Activated CD8-positive, alpha-beta T cell treated with anti-CD3 and anti-CD28 coated beads, Interleukin-2, amount 10 ng/mL, durations not matched to agents 7 days and 5 days (primary cell): Measurements from ENCODE around the gene CKAP4. TPM values are rescaled to one million over a fixed set of nuclear protein-coding genes. Genes with fewer than 3 reads are reported as not detected.
A peak's percentile ranks its signal among the peaks of the same experiment; 100 is the strongest.

Experiments
- ATAC-seq: fragments of 150-1000 bp; cut with Tn5 transposase; one replicate; pipeline ENCODE4 v1.10.0; 2021; ENCODE audit warnings: moderate library complexity
- CTCF ChIA-PET: fragments of 350-600 bp; sonication (Branson Sonifier 250); formaldehyde crosslinking; loops from one replicate; lab custom pipeline; 2021; ENCODE audit warnings: antibody characterized with exemption; lab: Charles Lee
- POLR2A ChIA-PET: fragments of 350-600 bp; sonication (Branson Sonifier 250); formaldehyde crosslinking; loops from one replicate; lab custom pipeline; 2021; ENCODE audit warnings: antibody characterized with exemption; lab: Charles Lee
- DNase-seq: peaks from one replicate; pipeline ENCODE4 v3.0.0-alpha.2; 2020
- H3K27ac Mint-ChIP-seq: one replicate; pipeline ENCODE4 v1.8.0; 2021; ENCODE audit warnings: mild to moderate bottlenecking, mixed read lengths
- H3K27me3 Mint-ChIP-seq: one replicate; pipeline ENCODE4 v1.8.0; 2021; ENCODE audit warnings: low read depth, mixed read lengths
- H3K36me3 Mint-ChIP-seq: one replicate; pipeline ENCODE4 v1.8.0; 2021; ENCODE audit warnings: low read depth, mixed read lengths
- H3K4me1 Mint-ChIP-seq: one replicate; pipeline ENCODE4 v1.8.0; 2021; ENCODE audit warnings: low read depth, mixed read lengths
- H3K4me3 Mint-ChIP-seq: one replicate; pipeline ENCODE4 v1.8.0; 2021; ENCODE audit warnings: mild to moderate bottlenecking, mixed read lengths
- H3K9me3 Mint-ChIP-seq: one replicate; pipeline ENCODE4 v1.8.0; 2022; ENCODE audit warnings: mixed read lengths; ENCODE audit not compliant: insufficient read depth
- total RNA-seq, 2 experiments: library from RNA; stranded (reverse); gene quantifications; one replicate each; pipeline ENCODE4 v1.2.3, GENCODE V29; 2021

The CKAP4 gene
- total RNA-seq, 2 experiments from 2014 or later, result 0.47 to 0.52 TPM

DNA sequence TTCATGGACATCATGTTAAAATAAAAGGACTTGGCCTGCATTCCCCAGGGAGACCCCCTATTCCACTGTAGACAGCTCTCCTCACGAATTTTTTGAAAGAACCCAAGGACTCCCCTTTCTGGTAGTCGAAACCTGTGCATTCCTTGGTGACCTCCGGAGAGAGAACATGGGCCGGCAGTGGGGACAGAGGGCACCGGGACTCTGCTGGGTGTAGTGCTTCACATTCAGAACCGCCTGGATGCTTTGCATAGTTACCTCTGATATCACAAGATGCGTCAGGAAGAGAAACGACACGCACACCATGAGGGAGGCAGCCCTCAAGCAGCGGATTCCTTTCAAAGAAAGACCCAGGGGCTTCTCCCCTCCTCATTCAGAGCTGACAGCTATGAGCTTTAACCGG lies 9.7 kb downstream of the CKAP4 start:
- H3K27me3 Mint-ChIP-seq, result peaks cover 3% of the 10 kb centered on the region
- ATAC-seq (no peak), DNase-seq (no peak)
- no peaks in the 10 kb centered on the region for H3K36me3 Mint-ChIP-seq
- H3K9me3 Mint-ChIP-seq, result no peaks in the 10 kb centered on the region
- H3K4me3 Mint-ChIP-seq, result no peak overlapping the region
- H3K27ac Mint-ChIP-seq, result no peak overlapping the region
- no peaks in the 10 kb centered on the region for H3K4me1 Mint-ChIP-seq
- POLR2A ChIA-PET, result no interaction called here
- CTCF ChIA-PET, result interaction anchor here (1.0 to 1.9 kb wide), 2 partner anchors 11 to 14 kb away, joined by 3 to 9 read pairs; no protein-coding TSS in a partner anchor

DNA sequence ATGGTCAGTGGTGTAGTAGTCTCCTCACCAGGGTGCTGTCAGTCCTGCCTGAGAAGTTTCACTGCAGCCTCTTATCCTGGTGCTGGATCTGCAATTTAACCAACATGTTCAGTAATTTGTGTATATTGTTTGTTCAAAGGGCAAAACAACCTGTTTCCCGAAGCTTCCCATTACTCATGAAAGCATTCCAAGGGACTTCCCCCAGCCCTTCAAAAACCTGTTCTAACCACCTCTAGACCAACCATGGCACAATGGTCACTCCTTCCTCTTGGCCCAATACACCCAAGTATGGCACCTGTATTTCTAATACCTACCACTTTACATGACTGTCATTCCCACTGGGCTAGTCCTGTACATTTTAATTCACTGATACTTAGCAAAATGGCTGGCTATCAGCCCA lies 12.1 kb downstream of the CKAP4 start:
- H3K36me3 Mint-ChIP-seq, result no peaks in the 10 kb centered on the region
- peaks cover 7% of the 10 kb centered on the region for H3K27me3 Mint-ChIP-seq
- H3K9me3 Mint-ChIP-seq, result no peaks in the 10 kb centered on the region
- DNase-seq (no peak), ATAC-seq (no peak)
- H3K4me3 Mint-ChIP-seq, result no peak overlapping the region
- POLR2A ChIA-PET, result no interaction called here
- CTCF ChIA-PET, result interaction anchor here (1.2 kb wide), 1 partner anchor 9 kb away, joined by 3 read pairs; no protein-coding TSS in a partner anchor
- H3K4me1 Mint-ChIP-seq, result no peaks in the 10 kb centered on the region
- no peak overlapping the region for H3K27ac Mint-ChIP-seq

DNA sequence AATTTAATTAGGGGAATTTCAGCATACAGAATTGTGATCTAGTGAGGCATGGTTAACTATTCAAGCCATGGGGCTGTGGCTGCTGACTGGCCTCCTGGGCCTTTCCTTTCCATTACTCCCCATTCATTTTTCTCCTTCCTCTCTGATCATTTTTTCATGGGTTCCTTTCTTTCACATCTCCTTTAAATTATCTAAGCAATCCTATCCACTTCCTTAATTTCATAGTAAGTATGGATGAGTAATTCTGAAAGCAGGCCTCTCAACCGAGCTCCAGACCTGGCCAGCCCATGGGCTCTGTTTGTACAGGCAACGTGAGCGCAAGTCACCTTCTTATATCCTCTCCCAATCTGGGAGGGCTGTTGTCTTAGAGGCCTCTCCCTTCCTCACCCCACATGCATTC lies 13.4 kb downstream of the CKAP4 start:
- Mint-ChIP-seq H3K36me3 (no peaks in the 10 kb centered on the region), H3K27me3 (peaks cover 7% of the 10 kb centered on the region), H3K9me3 (no peaks in the 10 kb centered on the region), H3K4me1 (no peaks in the 10 kb centered on the region), H3K4me3 (no peak overlapping the region), H3K27ac (no peak overlapping the region)
- no peak for DNase-seq
- ChIA-PET CTCF (interaction anchor here (1.2 to 1.3 kb wide), 2 partner anchors 7 to 11 kb away, joined by 3 to 5 read pairs; no protein-coding TSS in a partner anchor), POLR2A (no interaction called here)
- ATAC-seq, result no peak

DNA sequence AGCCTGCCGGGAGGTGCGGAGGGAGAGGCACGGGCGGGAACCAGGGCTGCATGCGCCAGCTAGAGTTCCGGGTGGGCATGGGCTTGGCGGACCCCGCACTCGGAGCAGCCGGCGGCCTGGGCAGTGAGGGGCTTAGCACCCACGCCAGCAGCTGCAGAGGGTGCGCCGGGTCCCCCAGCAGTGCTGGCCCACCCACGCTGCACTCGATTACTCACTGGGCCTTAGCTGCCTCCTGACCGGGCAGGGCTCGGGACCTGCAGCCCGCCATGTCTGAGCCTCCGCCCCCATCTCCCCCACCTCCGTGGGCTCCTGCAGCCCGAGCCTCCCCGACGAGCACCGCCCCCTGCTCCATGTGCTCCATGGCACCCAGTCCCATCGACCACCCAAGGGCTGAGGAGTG lies 14.8 kb downstream of the CKAP4 start:
- ATAC-seq, result no peak

DNA sequence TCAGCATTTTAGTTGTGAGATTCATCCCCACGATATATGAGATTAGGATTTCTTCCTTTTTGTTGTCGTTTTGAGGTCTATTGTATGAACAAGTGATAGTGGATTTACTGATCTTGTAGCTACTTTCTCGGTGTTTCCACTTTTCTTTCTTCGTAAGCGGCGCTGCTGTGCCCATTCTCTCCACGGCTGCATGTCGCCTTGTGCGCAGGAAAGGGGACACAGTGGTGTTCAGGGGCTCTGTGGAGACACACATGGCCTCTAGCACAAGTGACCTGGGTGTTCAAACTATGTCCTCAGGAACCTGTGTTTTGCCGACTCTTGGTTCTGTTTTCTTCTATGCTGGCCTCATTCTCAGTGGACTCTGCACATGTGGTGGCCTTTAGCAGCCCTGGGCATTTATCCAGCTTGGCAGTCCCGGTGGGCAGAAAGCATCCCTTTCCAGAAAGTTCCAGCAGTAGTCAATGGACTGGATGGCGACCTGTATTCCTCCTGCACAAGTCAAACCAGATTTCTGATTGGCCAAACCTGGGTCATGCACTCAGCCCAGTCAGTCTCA lies 18.7 kb downstream of the CKAP4 start:
- no peak overlapping the region for H3K27ac Mint-ChIP-seq
- no peaks in the 10 kb centered on the region for H3K36me3 Mint-ChIP-seq
- H3K27me3 Mint-ChIP-seq, result peaks cover 4% of the 10 kb centered on the region
- POLR2A ChIA-PET, result no interaction called here
- H3K4me3 Mint-ChIP-seq, result no peak overlapping the region
- ATAC-seq, result no peak
- CTCF ChIA-PET, result interaction anchor here (3.1 to 6.6 kb wide), 2 partner anchors 53 to 129 kb away, joined by 25 to 167 read pairs; partner anchors contain the start of gene POLR3B
- peaks cover 12% of the 10 kb centered on the region for H3K4me1 Mint-ChIP-seq
- H3K9me3 Mint-ChIP-seq, result no peaks in the 10 kb centered on the region
- DNase-seq, result no peak

More for the DNA sequence above, 14.8 kb downstream of the CKAP4 start:
- Mint-ChIP-seq H3K27ac (no peak overlapping the region), H3K27me3 (peaks cover 7% of the 10 kb centered on the region), H3K9me3 (no peaks in the 10 kb centered on the region), H3K36me3 (no peaks in the 10 kb centered on the region), H3K4me1 (no peaks in the 10 kb centered on the region), H3K4me3 (no peak overlapping the region)
- POLR2A ChIA-PET, result no interaction called here
- CTCF ChIA-PET, result interaction anchor here (1.3 kb wide), 1 partner anchor 9 kb away, joined by 5 read pairs; no protein-coding TSS in a partner anchor
- no peak for DNase-seq

DNA sequence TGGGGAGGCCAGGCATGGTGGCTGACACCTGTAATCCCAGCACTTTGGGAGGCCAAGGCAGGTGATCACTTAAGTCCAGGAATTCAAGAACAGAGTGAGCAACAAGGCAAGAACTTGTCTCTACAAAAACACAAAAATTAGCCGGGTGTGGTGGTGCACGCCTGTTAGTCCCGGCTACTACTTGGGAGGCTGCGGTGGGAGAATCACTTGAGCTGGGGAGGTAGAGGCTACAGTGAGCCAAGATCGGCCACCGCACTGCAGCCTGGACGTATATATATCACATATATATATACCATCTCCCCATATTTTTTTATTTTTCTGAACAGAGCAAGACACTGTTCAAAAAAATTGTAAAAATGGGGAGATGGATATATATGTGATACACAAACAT lies 19.5 kb downstream of the CKAP4 start:
- ChIA-PET CTCF (interaction anchor here (0.9 to 6.6 kb wide), 6 partner anchors 11 to 129 kb away, joined by 3 to 167 read pairs (median 13); partner anchors contain the start of genes POLR3B and TCP11L2), POLR2A (interaction anchor here (2.2 kb wide), 1 partner anchor 129 kb away, joined by 11 read pairs; the partner anchor contains the start of gene POLR3B)
- Mint-ChIP-seq H3K9me3 (no peaks in the 10 kb centered on the region), H3K36me3 (no peaks in the 10 kb centered on the region), H3K4me3 (no peak overlapping the region), H3K4me1 (peaks cover 14% of the 10 kb centered on the region), H3K27me3 (peaks cover 4% of the 10 kb centered on the region), H3K27ac (no peak overlapping the region)
- DNase-seq, result no peak
- no peak for ATAC-seq

DNA sequence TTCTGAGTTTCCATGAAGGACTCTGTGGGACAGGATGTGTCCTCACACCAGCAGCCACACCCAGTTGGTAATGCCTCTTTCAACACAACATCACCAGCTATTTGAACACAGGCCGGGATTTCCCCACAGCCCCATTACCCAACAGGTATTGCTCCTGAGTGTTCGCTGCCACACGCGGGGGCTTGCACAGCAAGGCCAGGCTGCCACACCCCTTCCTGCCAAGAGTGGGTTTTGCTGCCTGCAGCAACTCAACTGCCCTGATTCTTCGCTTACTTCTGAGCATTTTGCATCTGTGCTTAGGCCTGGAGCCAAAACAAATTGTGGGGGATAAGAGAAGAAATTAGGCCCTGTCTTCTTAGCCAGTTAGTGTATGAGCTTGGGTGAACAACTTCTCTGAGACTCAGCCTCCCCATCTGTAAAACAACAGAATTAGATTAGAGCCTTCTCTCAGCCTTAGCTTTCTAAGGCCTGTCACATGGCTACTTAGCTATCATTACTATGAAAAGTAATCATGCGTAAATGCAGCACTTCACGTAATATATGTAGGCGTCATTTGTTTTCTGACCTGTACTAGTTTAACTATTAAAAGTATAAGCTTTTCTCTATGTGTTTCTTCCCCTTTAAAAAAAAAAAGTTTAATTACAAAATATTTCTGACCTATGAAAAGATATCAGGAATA lies 20.0 kb downstream of the CKAP4 start:
- no peaks in the 10 kb centered on the region for H3K9me3 Mint-ChIP-seq
- H3K36me3 Mint-ChIP-seq, result no peaks in the 10 kb centered on the region
- H3K4me3 Mint-ChIP-seq, result no peak overlapping the region
- ChIA-PET CTCF (interaction anchor here (0.6 to 6.6 kb wide), 19 partner anchors 11 to 993 kb away, joined by 3 to 167 read pairs (median 5); partner anchors contain the start of genes CKAP4, POLR3B and TCP11L2), POLR2A (interaction anchor here (0.7 to 2.2 kb wide), 2 partner anchors 19 to 130 kb away, joined by 3 to 11 read pairs; partner anchors contain the start of gene POLR3B)
- DNase-seq (peak; percentile 63), ATAC-seq (peak; percentile 56)
- peak overlapping the region; percentile 72 for H3K27ac Mint-ChIP-seq
- peaks cover 14% of the 10 kb centered on the region for H3K4me1 Mint-ChIP-seq
- peaks cover 4% of the 10 kb centered on the region for H3K27me3 Mint-ChIP-seq

DNA sequence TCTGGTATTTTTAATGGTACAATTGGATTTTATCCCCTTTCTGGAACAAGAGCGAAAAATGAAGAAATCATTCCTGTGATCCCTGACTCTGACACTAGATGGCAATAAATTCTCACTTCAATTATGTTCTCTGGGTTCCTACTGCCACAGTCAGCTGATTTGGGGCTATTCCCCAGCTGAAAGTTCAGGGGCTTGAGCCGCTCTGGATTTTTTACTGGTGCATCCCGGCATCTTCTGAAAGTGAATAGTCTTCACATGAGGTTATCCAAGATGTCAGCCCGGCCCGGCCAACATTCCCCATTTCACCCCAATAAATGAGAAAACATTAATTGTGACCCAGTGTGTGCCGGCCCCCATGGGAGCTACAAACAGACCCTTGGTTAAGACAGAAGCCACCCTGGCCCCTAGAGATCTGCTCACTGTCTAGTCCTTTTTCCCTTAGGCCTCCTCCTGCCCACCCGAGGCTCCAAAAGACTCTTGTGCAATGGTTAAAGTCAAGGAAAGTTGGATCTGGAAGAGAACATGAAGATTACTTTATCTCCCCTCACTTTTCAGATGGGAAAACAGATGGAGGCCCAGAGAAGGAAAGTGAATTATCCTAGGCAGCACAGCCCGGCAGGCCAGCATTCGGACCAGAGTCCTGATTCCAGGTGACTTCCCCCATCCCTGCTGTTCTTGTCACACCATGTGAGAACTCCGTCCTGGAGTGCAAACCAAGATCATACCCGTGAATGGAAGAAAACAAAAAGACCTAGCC lies 20.8 kb downstream of the CKAP4 start:
- ChIA-PET POLR2A (interaction anchor here (0.6 to 2.2 kb wide), 3 partner anchors 20 to 131 kb away, joined by 3 to 11 read pairs (median 3); partner anchors contain the start of gene POLR3B), CTCF (interaction anchor here (0.6 to 6.6 kb wide), 33 partner anchors 8 to 992 kb away, joined by 3 to 167 read pairs (median 4); partner anchors contain the start of genes CKAP4, POLR3B and TCP11L2)
- peak overlapping the region; percentile 72 for H3K27ac Mint-ChIP-seq
- H3K9me3 Mint-ChIP-seq, result no peaks in the 10 kb centered on the region
- H3K4me3 Mint-ChIP-seq, result no peak overlapping the region
- H3K27me3 Mint-ChIP-seq, result peaks cover 4% of the 10 kb centered on the region
- H3K36me3 Mint-ChIP-seq, result no peaks in the 10 kb centered on the region
- ATAC-seq (peak; percentile 44), DNase-seq (peak; percentile 36)
- peaks cover 17% of the 10 kb centered on the region for H3K4me1 Mint-ChIP-seq

DNA sequence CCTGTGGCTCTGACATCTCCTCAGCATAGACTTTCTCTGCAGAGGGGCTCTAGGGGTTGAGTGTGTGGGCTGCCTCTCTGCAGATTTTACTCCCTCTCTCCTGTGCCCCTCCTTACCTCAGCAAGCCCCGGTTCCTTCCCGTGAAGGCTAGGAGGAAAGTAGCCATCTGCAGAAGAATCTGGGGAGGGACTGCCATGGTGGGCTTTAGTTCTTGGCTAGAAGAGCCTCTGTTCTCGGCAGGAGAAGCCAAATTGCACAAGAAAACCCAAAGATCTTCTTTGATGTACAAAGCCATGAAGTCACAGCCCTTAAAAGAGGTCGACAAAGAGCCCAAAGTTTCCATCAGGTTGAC lies 23.5 kb downstream of the CKAP4 start:
- no peaks in the 10 kb centered on the region for H3K36me3 Mint-ChIP-seq
- POLR2A ChIA-PET, result no interaction called here

DNA sequence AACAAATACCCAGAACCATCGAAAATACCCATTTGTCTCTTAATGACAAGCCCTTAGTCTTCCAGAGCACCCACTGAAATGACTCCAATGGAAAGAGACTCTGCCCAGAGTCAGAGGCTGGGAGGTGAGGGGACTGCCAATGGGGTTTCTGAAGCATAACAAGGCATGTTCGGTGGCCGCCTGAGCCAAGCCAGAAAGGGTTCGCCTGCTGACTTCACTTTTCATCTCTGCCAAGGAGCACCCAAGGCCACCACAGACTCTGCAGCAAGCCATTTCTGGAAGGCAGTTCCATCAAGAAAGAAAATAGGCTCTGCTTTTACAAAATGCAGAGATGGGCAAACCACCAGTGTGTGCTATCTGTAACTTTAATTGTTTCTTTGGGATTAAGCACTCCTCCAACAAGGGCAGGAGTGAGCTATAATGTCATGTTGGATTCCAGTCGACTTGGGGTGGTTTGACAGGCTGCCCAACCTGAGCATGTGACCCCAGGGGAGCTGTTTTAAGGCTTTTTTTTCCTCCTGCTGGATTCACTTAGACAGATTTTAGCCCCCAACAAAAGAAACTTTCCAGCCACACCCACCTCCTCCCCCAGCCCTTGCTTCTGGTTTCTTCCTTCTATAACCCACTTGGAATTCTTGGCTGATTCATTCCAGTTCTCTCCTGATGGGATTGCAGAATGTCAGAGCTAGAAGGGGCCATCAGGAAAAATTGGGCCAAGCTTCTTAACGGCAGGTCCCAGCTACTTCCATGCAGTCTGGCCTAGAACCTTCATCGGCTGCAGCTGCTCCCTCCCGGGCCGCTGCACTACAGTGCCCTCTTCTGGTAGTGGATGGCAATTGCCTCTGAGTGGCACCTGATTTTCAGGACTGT lies 24.1 kb downstream of the CKAP4 start:
- no peaks in the 10 kb centered on the region for H3K9me3 Mint-ChIP-seq
- H3K36me3 Mint-ChIP-seq, result no peaks in the 10 kb centered on the region
- peak; percentile 86 for ATAC-seq
- ChIA-PET POLR2A (no interaction called here), CTCF (interaction anchor here (0.5 to 5.1 kb wide), 26 partner anchors 8 to 803 kb away, joined by 3 to 48 read pairs (median 4); partner anchors contain the start of gene POLR3B)
- no peak overlapping the region for H3K4me3 Mint-ChIP-seq
- H3K27ac Mint-ChIP-seq, result no peak overlapping the region
- H3K4me1 Mint-ChIP-seq, result peaks cover 25% of the 10 kb centered on the region
- peak; percentile 78 for DNase-seq
- H3K27me3 Mint-ChIP-seq, result peaks cover 5% of the 10 kb centered on the region

More for the DNA sequence above, 23.5 kb downstream of the CKAP4 start:
- DNase-seq, result no peak
- H3K27me3 Mint-ChIP-seq, result peaks cover 2% of the 10 kb centered on the region
- H3K4me1 Mint-ChIP-seq, result peaks cover 25% of the 10 kb centered on the region
- no peak for ATAC-seq
- H3K4me3 Mint-ChIP-seq, result no peak overlapping the region
- H3K27ac Mint-ChIP-seq, result no peak overlapping the region
- H3K9me3 Mint-ChIP-seq, result no peaks in the 10 kb centered on the region
- CTCF ChIA-PET, result interaction anchor here (0.7 to 5.1 kb wide), 21 partner anchors 7 to 804 kb away, joined by 3 to 48 read pairs (median 5); partner anchors contain the start of gene POLR3B
